T-helper 2 cell treated with Interferon-gamma antibody and Interleukin-4, amounts not matched to agents 5 μg/mL and 100 μg/mL, for 36 hours (primary cell): ENCODE measurements around the gene CYP8B1.

Experiments used
- DNase-seq: peaks from one replicate; pipeline ENCODE4 v3.0.0; 2021; ENCODE audit warnings: low spot score
- H3K27ac Mint-ChIP-seq: one replicate; pipeline ENCODE4 v1.8.0; 2021; ENCODE audit warnings: mild to moderate bottlenecking, mixed read lengths
- H3K27me3 Mint-ChIP-seq: one replicate; pipeline ENCODE4 v1.8.0; 2021; ENCODE audit warnings: low read depth, mixed read lengths
- H3K36me3 Mint-ChIP-seq: one replicate; pipeline ENCODE4 v1.8.0; 2021; ENCODE audit warnings: low read depth, mixed read lengths
- H3K4me1 Mint-ChIP-seq: one replicate; pipeline ENCODE4 v1.8.0; 2021; ENCODE audit warnings: low read depth, mixed read lengths
- H3K4me3 Mint-ChIP-seq: one replicate; pipeline ENCODE4 v1.8.0; 2022; ENCODE audit warnings: mild to moderate bottlenecking, moderate library complexity, mixed read lengths
- H3K9me3 Mint-ChIP-seq: one replicate; pipeline ENCODE4 v1.8.0; 2021; ENCODE audit warnings: mixed read lengths

CYP8B1 gene

DNA sequence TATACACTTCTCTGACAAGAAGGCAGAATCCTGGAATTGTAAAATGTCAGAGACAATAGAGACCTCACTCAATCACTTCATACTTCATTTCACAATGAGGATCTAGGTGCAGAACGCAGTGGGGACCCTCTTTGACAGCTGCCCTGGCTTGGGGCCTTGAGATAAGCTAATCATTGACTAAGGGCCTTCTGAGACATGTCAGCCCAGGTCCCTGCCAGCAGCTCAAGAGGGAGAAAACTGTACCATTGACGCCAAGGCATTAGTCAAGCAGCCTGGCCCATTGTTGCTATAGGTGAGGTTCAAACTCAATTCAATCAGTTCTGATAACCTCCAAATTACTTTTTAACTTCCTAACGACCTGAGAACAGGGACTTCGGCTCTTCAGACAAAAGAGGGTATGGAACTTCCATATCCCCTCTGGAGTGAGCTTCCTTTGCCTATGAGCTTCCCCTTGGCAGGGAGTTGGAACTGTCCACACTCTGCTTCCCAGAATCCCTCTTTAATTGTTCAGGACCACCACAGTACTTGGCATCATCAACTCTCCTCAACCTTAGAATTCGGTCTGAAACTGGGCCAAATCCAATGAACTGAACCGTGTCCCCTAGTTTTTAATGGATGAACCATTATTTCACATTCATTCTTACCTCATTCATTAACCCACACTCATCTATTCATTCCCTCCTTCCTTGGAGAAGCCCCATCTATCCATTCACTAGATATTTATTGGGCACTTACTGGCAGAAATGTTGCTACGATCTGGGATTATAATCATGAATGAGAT lies 1.5 kb upstream of the CYP8B1 start:
- no peak for DNase-seq
- peaks cover 14% of the 10 kb centered on the region for H3K4me1 Mint-ChIP-seq
- H3K27me3 Mint-ChIP-seq = peaks cover 20% of the 10 kb centered on the region
- no peaks in the 10 kb centered on the region for H3K9me3 Mint-ChIP-seq
- no peak overlapping the region for H3K27ac Mint-ChIP-seq
- H3K4me3 Mint-ChIP-seq = no peak overlapping the region
- H3K36me3 Mint-ChIP-seq = no peaks in the 10 kb centered on the region

DNA sequence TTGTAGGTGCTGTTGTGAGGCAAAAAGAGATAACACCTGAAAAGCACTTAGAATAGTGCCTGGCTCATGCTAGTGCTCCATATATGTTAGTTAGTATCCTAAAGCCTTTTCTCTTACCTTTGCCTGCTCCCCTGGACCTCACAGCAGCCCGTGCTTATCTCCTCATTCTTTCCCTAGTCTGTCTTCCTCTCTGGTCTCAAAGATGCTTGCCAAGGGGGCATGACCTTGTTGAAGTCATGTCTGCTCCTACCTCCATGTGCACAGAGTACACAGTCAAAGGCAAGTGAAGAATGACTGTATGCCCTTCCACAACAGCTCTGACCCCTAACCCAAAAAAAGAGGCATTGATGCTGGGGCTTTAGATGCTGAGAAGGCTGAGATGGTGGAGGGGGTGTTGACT lies 722 bp upstream of the CYP8B1 start:
- Mint-ChIP-seq H3K36me3 (no peaks in the 10 kb centered on the region), H3K9me3 (no peaks in the 10 kb centered on the region), H3K27ac (no peak overlapping the region), H3K4me1 (peaks cover 8% of the 10 kb centered on the region), H3K27me3 (peaks cover 20% of the 10 kb centered on the region), H3K4me3 (no peak overlapping the region)
- DNase-seq = no peak

DNA sequence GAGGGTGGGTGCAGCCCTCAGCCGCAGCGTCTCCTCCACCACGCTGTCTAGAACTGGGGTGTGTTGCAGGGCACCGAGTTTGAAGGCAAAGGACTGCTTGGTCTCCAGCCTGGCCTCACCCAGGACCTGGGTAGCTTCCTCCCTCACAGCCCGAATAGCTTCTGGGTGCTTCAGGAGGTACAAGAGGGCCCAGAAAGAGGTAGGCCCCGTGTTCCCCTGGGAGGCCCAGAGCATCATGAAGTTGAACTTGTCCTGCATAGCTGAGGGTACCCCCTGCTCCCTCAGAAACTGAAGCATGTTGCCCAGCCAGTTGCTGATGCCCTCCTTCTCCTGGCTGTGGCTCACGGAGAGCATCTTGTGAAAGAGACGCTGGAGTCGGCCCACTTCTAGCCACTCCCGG lies 930 bp downstream of the CYP8B1 start:
- Mint-ChIP-seq H3K4me1 (no peaks in the 10 kb centered on the region), H3K36me3 (no peaks in the 10 kb centered on the region), H3K27ac (no peak overlapping the region), H3K4me3 (no peak overlapping the region), H3K9me3 (no peaks in the 10 kb centered on the region), H3K27me3 (peaks cover 20% of the 10 kb centered on the region)
- no peak for DNase-seq

DNA sequence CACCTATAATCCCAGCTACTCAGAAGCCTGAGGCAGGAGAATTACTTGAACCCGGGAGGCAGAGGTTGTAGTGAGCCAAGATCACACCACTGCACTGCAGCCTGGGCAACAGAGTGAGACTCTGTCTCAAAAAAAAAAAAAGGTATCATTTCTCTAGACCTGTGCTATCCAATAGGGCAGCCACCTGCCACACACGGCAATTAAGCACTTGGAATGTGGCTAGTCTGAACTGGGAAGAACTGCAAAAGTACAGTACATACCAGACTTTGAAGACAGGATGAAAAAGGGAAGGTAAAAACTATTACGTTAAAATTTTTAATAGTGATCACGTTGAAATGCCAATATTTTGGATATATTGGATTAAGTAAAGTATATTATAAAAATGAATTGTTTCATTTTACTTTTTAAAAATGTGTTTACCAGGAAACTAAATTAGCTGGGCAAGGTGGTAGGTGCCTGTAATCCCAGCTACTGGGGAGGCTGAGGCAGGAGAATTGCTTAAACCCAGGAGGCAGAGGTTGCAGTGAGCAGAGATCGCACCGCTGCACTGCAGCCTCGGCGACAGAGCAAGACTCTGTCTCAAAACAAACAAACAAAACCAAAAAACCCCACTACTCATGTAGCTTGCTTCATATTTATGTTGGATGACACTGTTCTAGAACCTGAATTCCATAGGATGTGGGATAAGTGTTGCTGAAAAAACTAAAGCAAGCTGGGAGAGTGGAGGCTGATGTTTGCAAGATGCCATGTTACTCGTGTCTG lies 2.3 kb downstream of the CYP8B1 start:
- H3K36me3 Mint-ChIP-seq = no peaks in the 10 kb centered on the region
- H3K27ac Mint-ChIP-seq = no peak overlapping the region
- no peaks in the 10 kb centered on the region for H3K4me1 Mint-ChIP-seq
- H3K27me3 Mint-ChIP-seq = peaks cover 15% of the 10 kb centered on the region
- no peaks in the 10 kb centered on the region for H3K9me3 Mint-ChIP-seq
- DNase-seq = no peak
- H3K4me3 Mint-ChIP-seq = no peak overlapping the region

DNA sequence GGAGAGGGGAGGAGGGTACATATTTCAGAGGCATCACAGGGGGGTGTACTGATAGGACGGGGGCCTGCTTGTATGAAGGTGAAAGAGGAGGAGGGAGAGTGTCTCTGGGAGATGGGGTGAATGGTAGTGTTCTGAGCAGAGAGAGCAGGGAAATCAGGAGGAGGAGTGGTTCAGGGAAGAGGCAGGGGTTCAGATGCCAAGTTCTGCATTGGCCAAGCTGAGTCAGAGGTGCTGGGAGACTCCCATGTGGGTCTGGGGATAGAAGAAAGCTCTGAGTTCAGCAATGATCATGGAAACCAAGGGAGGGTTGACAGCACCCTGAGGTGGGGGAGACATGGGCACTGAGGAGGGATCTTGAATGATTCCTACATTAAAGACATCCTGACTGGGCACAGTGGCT lies 3.0 kb downstream of the CYP8B1 start:
- Mint-ChIP-seq H3K27me3 (peaks cover 11% of the 10 kb centered on the region), H3K4me3 (no peak overlapping the region), H3K36me3 (no peaks in the 10 kb centered on the region), H3K27ac (no peak overlapping the region), H3K9me3 (no peaks in the 10 kb centered on the region), H3K4me1 (no peaks in the 10 kb centered on the region)
- DNase-seq = no peak

DNA sequence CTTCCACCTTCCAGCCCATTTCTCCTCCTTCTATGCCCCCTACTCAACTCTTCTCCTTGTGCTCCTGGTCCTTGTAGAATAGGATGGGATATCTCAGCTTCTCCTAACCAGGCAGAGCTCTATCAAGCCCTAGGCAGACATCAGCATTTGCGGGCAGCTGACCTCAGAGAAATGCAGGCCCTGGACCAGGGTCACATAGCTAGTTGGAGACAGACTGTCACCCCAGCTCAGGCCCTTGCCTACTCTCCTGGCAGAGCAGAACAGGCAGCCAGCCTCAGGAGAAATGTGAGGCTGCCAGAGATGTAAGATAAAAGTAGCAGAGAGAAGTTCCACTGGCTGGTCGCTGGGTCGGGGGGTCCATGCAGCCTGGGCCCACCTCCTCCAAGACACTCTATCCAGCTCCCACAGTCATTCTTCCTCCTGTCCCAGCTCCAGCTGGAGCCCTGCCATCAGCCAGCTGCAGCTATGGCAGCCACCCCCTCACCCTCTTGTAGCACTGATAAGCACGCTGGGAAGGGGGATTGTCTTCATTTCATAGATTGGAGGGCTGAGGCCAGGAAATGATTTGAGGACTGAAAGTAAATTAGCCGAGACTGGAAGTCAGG lies 4.0 kb downstream of the CYP8B1 start:
- Mint-ChIP-seq H3K9me3 (no peaks in the 10 kb centered on the region), H3K27me3 (peaks cover 7% of the 10 kb centered on the region), H3K27ac (no peak overlapping the region), H3K36me3 (no peaks in the 10 kb centered on the region), H3K4me3 (no peak overlapping the region), H3K4me1 (no peaks in the 10 kb centered on the region)
- DNase-seq = no peak

DNA sequence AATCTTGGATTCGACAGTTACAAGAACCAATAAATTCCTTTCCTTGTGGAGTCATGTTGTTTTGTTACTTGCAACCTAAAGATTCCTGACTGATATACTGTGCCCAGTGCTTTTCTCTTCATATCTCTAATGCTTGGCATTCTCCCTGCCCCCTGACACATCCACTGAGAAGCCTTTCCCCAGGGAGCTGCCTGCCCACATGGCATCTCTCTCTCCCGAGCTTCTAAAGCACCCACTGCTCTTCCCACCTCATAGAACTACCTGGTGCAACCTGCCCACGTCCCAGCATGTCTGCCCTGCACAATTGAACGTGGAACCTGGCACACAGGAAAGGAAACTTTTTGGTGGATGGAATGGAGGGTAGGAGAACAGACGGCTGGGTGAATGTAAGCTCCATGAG lies 6.8 kb downstream of the CYP8B1 start:
- H3K27ac Mint-ChIP-seq = no peak overlapping the region

DNA sequence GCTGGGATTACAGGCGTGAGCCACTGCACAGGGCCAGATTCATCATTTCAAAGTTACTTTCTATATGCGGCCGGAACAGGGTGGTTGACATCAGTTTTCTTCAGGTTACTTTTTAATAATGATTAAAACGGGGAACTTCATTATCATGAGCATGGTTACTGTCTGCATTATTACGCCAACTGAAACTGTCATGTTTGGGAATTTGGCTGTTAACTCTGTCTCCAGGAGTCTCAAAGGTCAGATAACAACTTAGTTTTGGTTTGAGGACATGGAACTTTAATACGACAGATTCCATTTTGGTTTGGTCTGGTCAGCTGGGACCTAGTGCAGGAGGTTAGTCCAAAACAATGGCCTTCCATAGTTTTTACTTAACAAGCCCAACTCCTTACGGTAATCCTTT lies 8.5 kb downstream of the CYP8B1 start:
- DNase-seq = no peak
- Mint-ChIP-seq H3K4me3 (no peak overlapping the region), H3K36me3 (no peaks in the 10 kb centered on the region), H3K27ac (no peak overlapping the region), H3K27me3 (peaks cover 11% of the 10 kb centered on the region), H3K9me3 (no peaks in the 10 kb centered on the region), H3K4me1 (no peaks in the 10 kb centered on the region)

More for the DNA sequence above, 6.8 kb downstream of the CYP8B1 start:
- DNase-seq = no peak
- Mint-ChIP-seq H3K27me3 (peaks cover 5% of the 10 kb centered on the region), H3K36me3 (no peaks in the 10 kb centered on the region), H3K9me3 (no peaks in the 10 kb centered on the region), H3K4me1 (no peaks in the 10 kb centered on the region), H3K4me3 (no peak overlapping the region)

DNA sequence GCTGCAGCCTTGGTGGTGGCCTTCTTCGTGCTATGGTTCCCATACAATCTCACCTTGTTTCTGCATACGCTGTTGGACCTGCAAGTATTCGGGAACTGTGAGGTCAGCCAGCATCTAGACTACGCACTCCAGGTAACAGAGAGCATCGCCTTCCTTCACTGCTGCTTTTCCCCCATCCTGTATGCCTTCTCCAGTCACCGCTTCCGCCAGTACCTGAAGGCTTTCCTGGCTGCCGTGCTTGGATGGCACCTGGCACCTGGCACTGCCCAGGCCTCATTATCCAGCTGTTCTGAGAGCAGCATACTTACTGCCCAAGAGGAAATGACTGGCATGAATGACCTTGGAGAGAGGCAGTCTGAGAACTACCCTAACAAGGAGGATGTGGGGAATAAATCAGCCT lies 10.4 kb downstream of the CYP8B1 start:
- peaks cover 25% of the 10 kb centered on the region for H3K27me3 Mint-ChIP-seq
- DNase-seq = no peak
- H3K9me3 Mint-ChIP-seq = no peaks in the 10 kb centered on the region
- no peaks in the 10 kb centered on the region for H3K4me1 Mint-ChIP-seq
- no peaks in the 10 kb centered on the region for H3K36me3 Mint-ChIP-seq
- no peak overlapping the region for H3K4me3 Mint-ChIP-seq
- no peak overlapping the region for H3K27ac Mint-ChIP-seq

DNA sequence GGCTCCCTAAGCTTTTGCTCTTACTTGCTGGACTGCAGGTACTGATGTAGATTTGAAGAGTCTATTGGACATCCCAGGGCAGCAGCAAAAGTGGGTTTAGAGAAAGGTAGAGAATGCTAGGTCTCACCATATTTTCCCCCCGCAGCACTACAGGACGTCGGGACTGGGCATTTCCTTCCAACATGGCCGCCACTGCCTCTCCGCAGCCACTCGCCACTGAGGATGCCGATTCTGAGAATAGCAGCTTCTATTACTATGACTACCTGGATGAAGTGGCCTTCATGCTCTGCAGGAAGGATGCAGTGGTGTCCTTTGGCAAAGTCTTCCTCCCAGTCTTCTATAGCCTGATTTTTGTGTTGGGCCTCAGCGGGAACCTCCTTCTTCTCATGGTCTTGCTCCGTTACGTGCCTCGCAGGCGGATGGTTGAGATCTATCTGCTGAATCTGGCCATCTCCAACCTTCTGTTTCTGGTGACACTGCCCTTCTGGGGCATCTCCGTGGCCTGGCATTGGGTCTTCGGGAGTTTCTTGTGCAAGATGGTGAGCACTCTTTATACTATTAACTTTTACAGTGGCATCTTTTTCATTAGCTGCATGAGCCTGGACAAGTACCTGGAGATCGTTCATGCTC lies 11.2 kb downstream of the CYP8B1 start:
- H3K9me3 Mint-ChIP-seq = peaks cover 3% of the 10 kb centered on the region
- peaks cover 28% of the 10 kb centered on the region for H3K27me3 Mint-ChIP-seq
- no peak overlapping the region for H3K4me3 Mint-ChIP-seq
- no peaks in the 10 kb centered on the region for H3K36me3 Mint-ChIP-seq
- no peaks in the 10 kb centered on the region for H3K4me1 Mint-ChIP-seq
- H3K27ac Mint-ChIP-seq = no peak overlapping the region
- no peak for DNase-seq

DNA sequence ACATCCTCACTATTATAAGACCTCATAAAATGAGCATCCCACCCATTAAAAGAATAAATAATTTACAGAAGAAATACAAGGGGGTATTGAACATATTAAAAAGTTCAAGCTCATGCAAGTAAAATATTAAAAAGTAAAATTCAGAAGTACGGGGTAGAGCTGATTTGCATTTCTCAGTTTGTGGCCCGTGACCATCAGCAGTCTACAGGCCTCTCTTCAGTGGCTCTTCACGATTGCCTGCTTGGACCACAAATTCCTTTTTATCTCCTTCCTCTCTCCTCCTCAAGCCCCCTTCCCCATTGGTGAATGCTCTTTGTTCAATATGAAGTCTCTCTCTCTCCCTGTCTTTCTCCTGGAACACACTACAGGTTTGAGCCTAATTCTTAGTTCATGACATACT lies 19.1 kb downstream of the CYP8B1 start:
- no peaks in the 10 kb centered on the region for H3K4me1 Mint-ChIP-seq
- H3K4me3 Mint-ChIP-seq = no peak overlapping the region
- no peak overlapping the region for H3K27ac Mint-ChIP-seq
- DNase-seq = no peak
- peaks cover 3% of the 10 kb centered on the region for H3K9me3 Mint-ChIP-seq
- no peaks in the 10 kb centered on the region for H3K36me3 Mint-ChIP-seq
- peaks cover 19% of the 10 kb centered on the region for H3K27me3 Mint-ChIP-seq

DNA sequence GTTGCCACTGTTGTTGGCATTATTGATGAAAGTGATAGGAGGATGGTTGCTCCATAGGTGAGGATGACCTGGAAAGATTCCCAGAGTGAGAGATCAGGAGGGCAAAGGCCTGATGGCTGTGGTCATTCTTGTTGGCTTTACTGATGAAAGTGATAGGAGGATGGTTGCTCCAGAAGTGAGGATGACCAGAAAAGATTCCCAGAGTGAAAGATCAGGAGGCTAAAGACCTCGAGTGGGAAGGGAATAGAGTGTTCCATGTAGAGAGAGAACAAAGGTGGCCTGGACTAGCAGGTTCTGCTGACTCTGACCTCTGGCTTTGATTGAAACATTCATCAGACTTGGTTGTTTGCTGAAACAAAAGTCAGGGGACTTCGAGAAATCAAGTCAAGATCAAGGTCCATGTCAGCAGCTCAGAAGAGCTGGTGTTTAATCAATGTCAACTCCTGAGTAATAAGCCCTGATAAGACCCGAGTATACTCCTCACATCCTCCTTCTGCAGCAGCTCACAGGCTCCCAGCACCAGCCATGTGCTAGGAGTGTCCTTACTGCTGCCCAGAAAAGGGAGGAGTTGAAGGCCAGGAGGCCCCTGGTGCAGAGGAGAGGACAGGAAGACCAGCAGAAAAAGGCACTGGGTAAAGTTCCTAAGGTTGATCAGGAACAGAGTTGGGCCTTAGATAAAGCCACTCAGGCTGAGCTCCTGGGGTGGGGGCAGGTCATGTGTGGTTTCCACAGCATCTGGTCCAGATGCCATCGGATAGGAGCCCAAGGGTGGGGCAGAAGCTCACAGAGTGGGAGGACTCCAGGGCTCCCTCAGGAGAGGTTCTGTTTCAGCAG lies 19.9 kb downstream of the CYP8B1 start:
- Mint-ChIP-seq H3K27ac (no peak overlapping the region), H3K36me3 (no peaks in the 10 kb centered on the region), H3K9me3 (peaks cover 3% of the 10 kb centered on the region), H3K4me1 (no peaks in the 10 kb centered on the region), H3K27me3 (peaks cover 13% of the 10 kb centered on the region), H3K4me3 (no peak overlapping the region)
- DNase-seq = no peak

DNA sequence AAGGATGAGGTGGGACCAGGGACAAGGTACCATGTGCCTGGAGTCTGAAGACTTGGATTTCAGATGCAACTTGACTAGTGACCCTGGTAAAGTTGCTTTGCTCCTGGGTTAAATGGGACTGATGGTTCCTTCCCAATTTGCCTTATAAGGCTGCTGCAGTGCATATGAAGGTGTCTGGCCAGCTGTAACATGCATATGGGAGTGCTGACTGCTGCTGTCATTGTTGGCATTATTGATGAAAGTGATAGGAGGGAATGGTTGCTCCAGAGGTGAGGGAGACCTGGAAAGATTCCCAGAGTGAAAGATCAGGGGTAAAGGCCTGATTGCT lies 20.5 kb downstream of the CYP8B1 start:
- Mint-ChIP-seq H3K36me3 (no peaks in the 10 kb centered on the region), H3K9me3 (peaks cover 3% of the 10 kb centered on the region), H3K4me1 (no peaks in the 10 kb centered on the region), H3K4me3 (no peak overlapping the region), H3K27me3 (peaks cover 15% of the 10 kb centered on the region), H3K27ac (no peak overlapping the region)
- no peak for DNase-seq
